ENCODE measurements around the gene N4BP2L2. TPM values are rescaled to one million over a fixed set of nuclear protein-coding genes. Genes with fewer than 3 reads are reported as not detected.

Gene N4BP2L2
- total RNA-seq, 4 donors from 2014 or later: 159 to 263 (median 205) TPM

DNA sequence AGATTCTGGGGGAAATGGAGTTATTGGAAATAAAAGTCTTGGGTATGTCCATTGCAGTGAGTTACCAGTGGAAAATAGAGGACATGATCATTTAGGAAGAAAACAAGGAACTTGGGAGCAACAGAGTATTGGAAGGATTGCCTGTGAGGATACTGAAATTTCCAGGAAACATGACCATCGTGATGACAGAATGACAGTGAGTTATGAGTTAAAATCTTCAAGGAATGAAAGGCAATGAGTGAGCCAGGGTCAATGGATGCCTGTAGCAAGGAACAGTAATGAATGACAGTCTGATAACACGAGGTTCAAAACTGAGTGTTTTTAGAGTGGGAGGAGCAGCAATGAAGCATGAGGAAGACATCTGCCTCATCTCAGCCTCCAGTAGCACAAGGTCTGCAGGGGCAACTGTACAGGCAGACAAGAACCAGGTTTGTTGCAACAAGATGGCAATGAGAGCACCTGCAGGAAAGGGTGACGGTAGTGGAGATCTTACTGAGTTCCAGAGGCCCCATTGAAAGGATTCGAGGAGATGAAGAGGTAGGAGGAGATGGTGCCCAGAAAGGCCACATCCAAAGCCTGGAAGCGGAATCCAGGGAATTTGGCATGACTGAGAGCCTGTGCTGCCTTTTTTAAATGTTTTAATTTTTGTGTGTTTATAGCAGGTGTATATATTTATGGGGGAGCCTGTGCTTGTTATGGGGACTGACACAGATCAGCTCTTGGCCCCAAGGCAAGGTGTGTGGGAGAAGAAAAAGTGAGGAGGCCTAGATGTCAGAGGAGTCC is 154.6 kb downstream of the N4BP2L2 start:
- H3K4me3 ChIP-seq: no peak overlapping the region
- no peak for TF ChIP-seq POLR2A (IDR thresholded peaks at IDR 0.05)
- TF ChIP-seq, protein P1, sequence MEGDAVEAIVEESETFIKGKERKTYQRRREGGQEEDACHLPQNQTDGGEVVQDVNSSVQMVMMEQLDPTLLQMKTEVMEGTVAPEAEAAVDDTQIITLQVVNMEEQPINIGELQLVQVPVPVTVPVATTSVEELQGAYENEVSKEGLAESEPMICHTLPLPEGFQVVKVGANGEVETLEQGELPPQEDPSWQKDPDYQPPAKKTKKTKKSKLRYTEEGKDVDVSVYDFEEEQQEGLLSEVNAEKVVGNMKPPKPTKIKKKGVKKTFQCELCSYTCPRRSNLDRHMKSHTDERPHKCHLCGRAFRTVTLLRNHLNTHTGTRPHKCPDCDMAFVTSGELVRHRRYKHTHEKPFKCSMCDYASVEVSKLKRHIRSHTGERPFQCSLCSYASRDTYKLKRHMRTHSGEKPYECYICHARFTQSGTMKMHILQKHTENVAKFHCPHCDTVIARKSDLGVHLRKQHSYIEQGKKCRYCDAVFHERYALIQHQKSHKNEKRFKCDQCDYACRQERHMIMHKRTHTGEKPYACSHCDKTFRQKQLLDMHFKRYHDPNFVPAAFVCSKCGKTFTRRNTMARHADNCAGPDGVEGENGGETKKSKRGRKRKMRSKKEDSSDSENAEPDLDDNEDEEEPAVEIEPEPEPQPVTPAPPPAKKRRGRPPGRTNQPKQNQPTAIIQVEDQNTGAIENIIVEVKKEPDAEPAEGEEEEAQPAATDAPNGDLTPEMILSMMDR (IDR thresholded peaks at IDR 0.05): no peak
- no peaks in the 10 kb centered on the region for H3K9me3 ChIP-seq
- no peaks in the 10 kb centered on the region for H3K27me3 ChIP-seq
- H3K4me1 ChIP-seq: no peaks in the 10 kb centered on the region
- H3K27ac ChIP-seq: no peak overlapping the region
- no peak for DNase-seq
- H3K36me3 ChIP-seq: no peaks in the 10 kb centered on the region

Small RNAs within 50 kb of the gene (small RNA-seq; reads per million reads assigned to genes)
- gene RF00190: 0 reads per million in 2 donors

Other genes starting within 250 kb of the N4BP2L2 start
- gene ZAR1L, start 223.4 kb downstream of the N4BP2L2 start, total RNA-seq: not detected
- 10 to 100 TPM in 1 of 4 donors, 1 to 10 TPM in 3; 1.7 to 12.4 (median 2.7) TPM for gene BRCA2, start 223.3 kb downstream of the N4BP2L2 start, total RNA-seq
- 10 to 100 TPM; 17.2 to 31.5 (median 21.7) TPM for gene N4BP2L1, start 110.7 kb downstream of the N4BP2L2 start, total RNA-seq
- 10 to 100 TPM; 26.6 to 61.1 (median 28.9) TPM for gene PDS5B, start 47.7 kb upstream of the N4BP2L2 start, total RNA-seq